Neutrophil (primary cell): ENCODE measurements around the gene MIB1.

Source experiments
- H3K27ac ChIP-seq: fragments of 200-600 bp; sonication (generic); 2 replicates; pipeline ENCODE4 v1.5.1; 2016; ENCODE audit warnings: mild to moderate bottlenecking, moderate library complexity
- H3K27me3 ChIP-seq: fragments of 200-600 bp; sonication (generic); 2 replicates; pipeline ENCODE4 v1.6.0; 2016; ENCODE audit warnings: mild to moderate bottlenecking
- H3K36me3 ChIP-seq: fragments of 200-600 bp; sonication (generic); 2 replicates; pipeline ENCODE4 v1.5.1; 2017
- H3K4me1 ChIP-seq, 2 experiments: fragments of 200-600 bp in 1 of 2; sonication (generic) in 1 of 2; 1 replicate in 1 of 2; 2 replicates in 1 of 2; pipeline versions ENCODE4 v1.5.1 to v1.6.1; 2013 to 2016; ENCODE audit warnings: low read depth in 1 of 2, low read length in 1 of 2, mild to moderate bottlenecking in 1 of 2, moderate library complexity in 1 of 2; ENCODE audit not compliant: control insufficient read depth in 1 of 2, insufficient read depth in 1 of 2
- H3K4me3 ChIP-seq, 2 experiments: fragments of 200-600 bp in 1 of 2; sonication (generic) in 1 of 2; 1 replicate in 1 of 2; 2 replicates in 1 of 2; pipeline ENCODE4 v1.5.1; 2013 to 2016; ENCODE audit warnings: low read depth in 1 of 2, low read length in 1 of 2, mild to moderate bottlenecking in 1 of 2, moderate library complexity in 1 of 2
- H3K9me3 ChIP-seq: fragments of 200-600 bp; sonication (generic); 2 replicates; pipeline ENCODE4 v1.5.1; 2016
- TF ChIP-seq, protein P1 (sequence below): fragments of 200-600 bp; sonication (generic); IDR thresholded peaks from 2 replicates; pipeline ENCODE4 v1.5.1; 2016; ENCODE audit warnings: antibody characterized with exemption

Gene MIB1

GRCh38 chr18:21864386-21864785, 123.8 kb downstream of the MIB1 start:
- no peaks in the 10 kb centered on the region for H3K9me3 ChIP-seq
- H3K27me3 ChIP-seq = no peaks in the 10 kb centered on the region
- TF ChIP-seq, protein P1, sequence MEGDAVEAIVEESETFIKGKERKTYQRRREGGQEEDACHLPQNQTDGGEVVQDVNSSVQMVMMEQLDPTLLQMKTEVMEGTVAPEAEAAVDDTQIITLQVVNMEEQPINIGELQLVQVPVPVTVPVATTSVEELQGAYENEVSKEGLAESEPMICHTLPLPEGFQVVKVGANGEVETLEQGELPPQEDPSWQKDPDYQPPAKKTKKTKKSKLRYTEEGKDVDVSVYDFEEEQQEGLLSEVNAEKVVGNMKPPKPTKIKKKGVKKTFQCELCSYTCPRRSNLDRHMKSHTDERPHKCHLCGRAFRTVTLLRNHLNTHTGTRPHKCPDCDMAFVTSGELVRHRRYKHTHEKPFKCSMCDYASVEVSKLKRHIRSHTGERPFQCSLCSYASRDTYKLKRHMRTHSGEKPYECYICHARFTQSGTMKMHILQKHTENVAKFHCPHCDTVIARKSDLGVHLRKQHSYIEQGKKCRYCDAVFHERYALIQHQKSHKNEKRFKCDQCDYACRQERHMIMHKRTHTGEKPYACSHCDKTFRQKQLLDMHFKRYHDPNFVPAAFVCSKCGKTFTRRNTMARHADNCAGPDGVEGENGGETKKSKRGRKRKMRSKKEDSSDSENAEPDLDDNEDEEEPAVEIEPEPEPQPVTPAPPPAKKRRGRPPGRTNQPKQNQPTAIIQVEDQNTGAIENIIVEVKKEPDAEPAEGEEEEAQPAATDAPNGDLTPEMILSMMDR = no peak
- no peak overlapping the region for H3K4me3 ChIP-seq
- no peaks in the 10 kb centered on the region for H3K4me1 ChIP-seq
- H3K36me3 ChIP-seq = peaks cover 49% of the 10 kb centered on the region
- no peak overlapping the region for H3K27ac ChIP-seq

- H3K36me3 ChIP-seq = peaks cover 46% of the 10 kb centered on the region
- H3K27ac ChIP-seq = no peak overlapping the region
- no peak overlapping the region for H3K4me3 ChIP-seq
- TF ChIP-seq, protein P1 = no peak
- no peaks in the 10 kb centered on the region for H3K27me3 ChIP-seq
- no peaks in the 10 kb centered on the region for H3K9me3 ChIP-seq
- no peaks in the 10 kb centered on the region for H3K4me1 ChIP-seq
Measured at GRCh38 chr18:21865043-21865442, 124.5 kb downstream of the MIB1 start.

- H3K27me3 ChIP-seq = no peaks in the 10 kb centered on the region
- TF ChIP-seq, protein P1 = no peak
- no peaks in the 10 kb centered on the region for H3K4me1 ChIP-seq
- H3K9me3 ChIP-seq = no peaks in the 10 kb centered on the region
- no peak overlapping the region for H3K27ac ChIP-seq
- peaks cover 13% of the 10 kb centered on the region for H3K36me3 ChIP-seq
- no peak overlapping the region for H3K4me3 ChIP-seq
Measured at GRCh38 chr18:21868770-21869169, 128.2 kb downstream of the MIB1 start.

GRCh38 chr18:21889570-21889969, 149.0 kb downstream of the MIB1 start:
- Histone ChIP-seq H3K36me3 (no peaks in the 10 kb centered on the region), H3K9me3 (no peaks in the 10 kb centered on the region), H3K4me1 (no peaks in the 10 kb centered on the region), H3K27me3 (no peaks in the 10 kb centered on the region), H3K27ac (no peak overlapping the region), H3K4me3 (no peak overlapping the region)
- TF ChIP-seq, protein P1 = no peak

DNA sequence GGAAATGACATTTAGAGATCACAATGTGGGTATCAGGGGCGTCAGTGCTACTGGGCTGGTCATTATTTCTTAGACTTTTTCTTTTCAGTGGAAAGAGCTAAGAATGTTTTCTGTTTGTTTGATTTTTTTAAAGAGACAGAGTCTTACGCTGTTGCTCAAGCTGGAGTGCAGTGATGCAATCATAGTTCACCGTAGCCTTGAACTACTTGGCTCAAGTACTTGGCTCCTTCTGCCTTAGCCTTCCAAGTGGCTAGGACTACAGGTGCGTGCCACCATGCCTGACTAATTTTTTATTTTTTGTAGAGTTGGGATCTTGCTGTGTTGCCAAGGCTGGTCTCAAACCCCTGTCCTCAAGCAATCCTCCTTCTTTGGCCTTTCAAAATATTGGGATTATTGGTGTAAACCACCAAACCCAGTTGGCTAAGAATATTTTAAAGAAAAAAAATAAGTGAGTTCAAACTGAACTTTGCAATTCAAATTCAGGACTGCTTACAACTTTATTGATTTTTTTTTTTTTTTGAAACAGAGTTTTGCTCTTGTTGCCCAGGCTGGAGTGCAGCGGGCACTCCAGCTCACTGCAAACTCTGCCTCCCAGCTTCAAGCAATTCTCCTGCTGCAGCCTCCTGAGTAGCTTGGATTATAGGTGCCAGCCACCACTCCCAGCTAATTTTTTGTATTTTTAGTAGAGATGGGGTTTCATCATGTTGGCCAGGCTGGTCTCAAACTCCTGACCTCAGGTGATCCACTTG, 154.2 kb downstream of the MIB1 start:
- Histone ChIP-seq H3K27me3 (peaks cover 20% of the 10 kb centered on the region), H3K36me3 (no peaks in the 10 kb centered on the region), H3K27ac (no peak overlapping the region), H3K4me1 (no peaks in the 10 kb centered on the region), H3K9me3 (no peaks in the 10 kb centered on the region), H3K4me3 (no peak overlapping the region)
- TF ChIP-seq, protein P1 = no peak
